ENCODE measurements around the gene RNF144A. TPM values are rescaled to one million over a fixed set of nuclear protein-coding genes. Genes with fewer than 3 reads are reported as not detected.

The RNF144A gene
- total and polyA plus RNA-seq, 7 donors: 2.4 to 15.6 (median 8.7) TPM

- ATAC-seq: no peak
- no peaks in the 10 kb centered on the region for H3K27me3 ChIP-seq (ENCODE audit: insufficient read depth in 3 of 3, low read length in 2 of 3)
- no peaks in the 10 kb centered on the region for H3K9me3 ChIP-seq
- H3K36me3 ChIP-seq (ENCODE audit: insufficient read depth in 1 of 2, low read depth in 1 of 2): peaks cover 0 to 9% of the 10 kb centered on the region in 2 donors
- H3K4me3 ChIP-seq: no peak overlapping the region
- no peak for TF ChIP-seq CTCF (IDR thresholded peaks at IDR 0.05)
- intact Hi-C loops (cut with DNase I): loop anchor here in 1 of 2 donors (5.0 kb wide), 1 partner anchor 114 kb away; no protein-coding TSS in a partner anchor
- WGBS, 3 donors: 57 to 60% (median 58%) methylated on average over 8 of the region's 8 CpGs
- DNase-seq: no peak
- H3K27ac ChIP-seq: peak overlapping the region; percentile 46
- H3K4me1 ChIP-seq: peaks cover 29% of the 10 kb centered on the region
Observed at GRCh38 chr2:7026742-7027141, 109.5 kb downstream of the RNF144A start.

GRCh38 chr2:7027411-7027810, 110.2 kb downstream of the RNF144A start:
- 37 to 59% (median 49%) methylated on average over 4 of the region's 4 CpGs for WGBS, 3 donors
- Histone ChIP-seq H3K4me1 (peaks cover 22% of the 10 kb centered on the region), H3K27me3 (ENCODE audit: insufficient read depth in 3 of 3, low read length in 2 of 3) (no peaks in the 10 kb centered on the region), H3K27ac (peak overlapping the region; percentile 46), H3K36me3 (ENCODE audit: insufficient read depth in 1 of 2, low read depth in 1 of 2) (peaks cover 0 to 9% of the 10 kb centered on the region in 2 donors), H3K9me3 (no peaks in the 10 kb centered on the region), H3K4me3 (no peak overlapping the region)
- TF ChIP-seq CTCF (IDR thresholded peaks at IDR 0.05): no peak
- intact Hi-C loops (cut with DNase I): loop anchor here in 1 of 2 donors (5.0 kb wide), 1 partner anchor 115 kb away; no protein-coding TSS in a partner anchor
- ATAC-seq (no peak), DNase-seq (no peak)

- Histone ChIP-seq H3K4me1 (peaks cover 15% of the 10 kb centered on the region), H3K9me3 (no peaks in the 10 kb centered on the region), H3K4me3 (no peak overlapping the region), H3K36me3 (ENCODE audit: insufficient read depth in 1 of 2, low read depth in 1 of 2) (peaks cover 0 to 14% of the 10 kb centered on the region in 2 donors), H3K27me3 (ENCODE audit: insufficient read depth in 3 of 3, low read length in 2 of 3) (no peaks in the 10 kb centered on the region), H3K27ac (peak overlapping the region; percentile 44)
- DNase-seq (no peak), ATAC-seq (no peak)
- WGBS, 3 donors: 82 to 84% (median 84%) methylated on average over 15 of the region's 15 CpGs
- no peak for TF ChIP-seq CTCF (IDR thresholded peaks at IDR 0.05)
- intact Hi-C loops (cut with DNase I): loop anchor here in 1 of 2 donors (5.0 kb wide), 1 partner anchor 116 kb away; no protein-coding TSS in a partner anchor
Observed at GRCh38 chr2:7027956-7028655, 110.9 kb downstream of the RNF144A start.

GRCh38 chr2:7028846-7029245, 111.6 kb downstream of the RNF144A start:
- WGBS, 3 donors: 74 to 76% (median 75%) methylated on average over 6 of the region's 6 CpGs
- peaks cover 0 to 15% of the 10 kb centered on the region in 2 donors for H3K36me3 ChIP-seq (ENCODE audit: insufficient read depth in 1 of 2, low read depth in 1 of 2)
- H3K4me3 ChIP-seq: no peak overlapping the region
- H3K9me3 ChIP-seq: no peaks in the 10 kb centered on the region
- H3K4me1 ChIP-seq: peaks cover 8% of the 10 kb centered on the region
- intact Hi-C loops (cut with DNase I): loop anchor here in 1 of 2 donors (5.0 kb wide), 1 partner anchor 117 kb away; no protein-coding TSS in a partner anchor
- H3K27me3 ChIP-seq (ENCODE audit: insufficient read depth in 3 of 3, low read length in 2 of 3): no peaks in the 10 kb centered on the region
- no peak for ATAC-seq
- TF ChIP-seq CTCF (IDR thresholded peaks at IDR 0.05): no peak
- DNase-seq: no peak
- peak overlapping the region; percentile 39 for H3K27ac ChIP-seq

Data from psoas muscle (tissue), 8 donors.